K562 (cell line): Measurements from ENCODE around the gene SET. TPM values are rescaled to one million over a fixed set of nuclear protein-coding genes. Genes with fewer than 3 reads are reported as not detected.

Experiments used
- HMG20B ChIP-seq: fragments of 250-450 bp; sonication (Bioruptor Pico); IDR thresholded peaks from 2 replicates; pipeline ENCODE4 v1.5.0; 2021; ENCODE audit warnings: mild to moderate bottlenecking
- MEIS2 ChIP-seq: fragments of 450-650 bp; IDR thresholded peaks from 2 replicates; pipeline ENCODE4 v1.6.1; 2014; ENCODE audit warnings: mild to moderate bottlenecking; ENCODE audit not compliant: partially characterized antibody
- MIER1 ChIP-seq: fragments of 450-650 bp; IDR thresholded peaks from 2 replicates; pipeline ENCODE4 v1.6.1; 2016; ENCODE audit warnings: antibody characterized with exemption, mild to moderate bottlenecking, low read depth
- NCOR1 ChIP-seq: fragments of 450-650 bp; IDR thresholded peaks from 2 replicates; pipeline ENCODE4 v1.6.1; 2016; ENCODE audit warnings: mild to moderate bottlenecking, moderate library complexity
- THRAP3 ChIP-seq: fragments of 450-650 bp; IDR thresholded peaks from 2 replicates; pipeline ENCODE4 v1.6.1; 2016; ENCODE audit warnings: mild to moderate bottlenecking, inconsistent platforms, borderline replicate concordance
- ZFX ChIP-seq: sonication (generic); formaldehyde crosslinking; IDR thresholded peaks from 2 replicates; pipeline ENCODE4 v1.8.0; 2022; ENCODE audit warnings: mild to moderate bottlenecking, missing genetic modification reagents, moderate library complexity
- ZNF436 ChIP-seq: fragments of 250-450, 450-650 bp; sonication (Bioruptor Pico); formaldehyde crosslinking; IDR thresholded peaks from 2 replicates; pipeline ENCODE4 v1.7.0; 2020; ENCODE audit warnings: mild to moderate bottlenecking
- ZNF584 ChIP-seq: fragments of 200-800 bp; sonication (Bioruptor generic); IDR thresholded peaks from 2 replicates; pipeline ENCODE4 v1.6.1; 2016; ENCODE audit warnings: low read depth, mild to moderate bottlenecking, missing genetic modification characterization, missing compliant biosample characterization
- polyA plus RNA-seq, 8 experiments: library from polyadenylated mRNA; depleted of rRNA in 4 of 8; stranded (reverse) in 5 of 8; unstranded in 3 of 8; fragments of >200 nt; fragmentation: Nextera tagmentation in 2 of 8; fragmentation: Illumina TruSeq in 1 of 8; extraction: Ambion mirVana in 2 of 8; extraction: Trizol in 1 of 8; gene quantifications; 2 replicates each; pipeline versions ENCODE4 v1.2.1 to v1.2.3, GENCODE V29; 2011 to 2014; ENCODE audit warnings: inconsistent platforms in 1 of 8, missing spikeins in 1 of 8
- total RNA-seq, 7 experiments: library from RNA; depleted of rRNA in 6 of 7; stranded (reverse); fragments of >200 nt in 6 of 7; fragmentation: Illumina TruSeq in 2 of 7; extraction: Trizol in 2 of 7; gene quantifications; 2 replicates each; pipeline versions ENCODE4 v1.2.1 to v1.2.3, GENCODE V29; 2011 to 2021; ENCODE audit warnings: low replicate concordance in 1 of 7
- TF ChIP-seq, protein P1 (sequence below): fragments of 150-350 bp; IDR thresholded peaks from 2 replicates; pipeline ENCODE4 v1.6.1; 2014; ENCODE audit warnings: low read depth, mild to moderate bottlenecking, low read length, borderline replicate concordance
- TF ChIP-seq, protein P2 (sequence below), 2 experiments: fragments of 250-450 bp in 1 of 2; fragments of 450-650 bp in 1 of 2; sonication (Bioruptor Pico) in 1 of 2; IDR thresholded peaks; 2 replicates each; pipeline versions ENCODE4 v1.6.1 to v1.8.0; 2016 to 2021; ENCODE audit warnings: mild to moderate bottlenecking in 2 of 2, moderate library complexity in 2 of 2, missing compliant biosample characterization in 1 of 2, missing genetic modification characterization in 1 of 2
- TF ChIP-seq, protein P3 (sequence below): fragments of 200-600 bp; sonication (generic); IDR thresholded peaks from one replicate; pipeline ENCODE4 v1.6.1; 2012; ENCODE audit warnings: mild to moderate bottlenecking, low read depth, low read length, inconsistent platforms

SET gene
- total and polyA plus RNA-seq, 9 of the 15 experiments (the other 6 are each of a cell fraction or from before 2014, with no cell fraction given), result 404 to 1,447 (median 907) TPM

DNA sequence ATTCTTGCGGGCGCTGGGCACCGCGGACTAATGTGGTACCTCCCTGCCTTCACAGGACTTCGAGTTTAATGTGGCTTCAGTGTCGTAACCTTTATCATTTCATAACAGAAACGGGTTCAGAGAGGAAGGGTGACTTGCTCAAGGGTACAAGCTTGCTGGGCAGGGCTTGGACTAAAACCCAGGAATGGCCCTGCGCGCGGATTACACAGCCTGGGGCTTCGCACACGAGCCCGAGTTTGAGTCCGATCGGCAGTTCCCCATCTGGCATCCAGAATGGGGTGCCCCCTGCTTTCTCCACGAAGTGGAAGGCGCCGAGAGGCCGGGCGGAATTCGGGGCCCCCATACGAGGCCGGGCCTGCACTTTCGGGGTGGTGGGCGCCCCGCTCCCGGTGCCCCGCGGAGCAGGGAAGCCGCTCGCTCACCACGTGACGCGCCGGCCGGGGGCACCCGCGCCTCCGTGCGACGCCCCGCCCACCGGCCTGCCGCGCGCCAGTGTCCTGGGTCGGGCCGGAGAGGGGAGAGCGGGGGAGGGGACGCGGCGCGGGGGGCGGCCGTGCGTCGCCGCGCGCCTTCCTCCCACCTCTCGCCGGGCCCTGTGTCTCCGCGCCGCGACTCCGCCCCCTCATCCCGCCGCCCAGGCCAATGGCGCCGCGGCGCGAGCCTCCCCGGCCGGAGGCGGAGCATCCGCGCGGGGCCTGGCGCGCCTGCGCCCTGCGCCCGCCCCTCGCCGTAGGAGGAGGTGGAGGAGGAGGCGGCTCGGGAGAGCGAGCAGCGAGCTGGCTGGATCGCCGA is at the start of gene SET (continued):
- peak; percentile 43; the same call in 1 of the 2 replicates for TF ChIP-seq MIER1
- TF ChIP-seq THRAP3, result no peak
- no peak for TF ChIP-seq NCOR1
- TF ChIP-seq, protein P1, sequence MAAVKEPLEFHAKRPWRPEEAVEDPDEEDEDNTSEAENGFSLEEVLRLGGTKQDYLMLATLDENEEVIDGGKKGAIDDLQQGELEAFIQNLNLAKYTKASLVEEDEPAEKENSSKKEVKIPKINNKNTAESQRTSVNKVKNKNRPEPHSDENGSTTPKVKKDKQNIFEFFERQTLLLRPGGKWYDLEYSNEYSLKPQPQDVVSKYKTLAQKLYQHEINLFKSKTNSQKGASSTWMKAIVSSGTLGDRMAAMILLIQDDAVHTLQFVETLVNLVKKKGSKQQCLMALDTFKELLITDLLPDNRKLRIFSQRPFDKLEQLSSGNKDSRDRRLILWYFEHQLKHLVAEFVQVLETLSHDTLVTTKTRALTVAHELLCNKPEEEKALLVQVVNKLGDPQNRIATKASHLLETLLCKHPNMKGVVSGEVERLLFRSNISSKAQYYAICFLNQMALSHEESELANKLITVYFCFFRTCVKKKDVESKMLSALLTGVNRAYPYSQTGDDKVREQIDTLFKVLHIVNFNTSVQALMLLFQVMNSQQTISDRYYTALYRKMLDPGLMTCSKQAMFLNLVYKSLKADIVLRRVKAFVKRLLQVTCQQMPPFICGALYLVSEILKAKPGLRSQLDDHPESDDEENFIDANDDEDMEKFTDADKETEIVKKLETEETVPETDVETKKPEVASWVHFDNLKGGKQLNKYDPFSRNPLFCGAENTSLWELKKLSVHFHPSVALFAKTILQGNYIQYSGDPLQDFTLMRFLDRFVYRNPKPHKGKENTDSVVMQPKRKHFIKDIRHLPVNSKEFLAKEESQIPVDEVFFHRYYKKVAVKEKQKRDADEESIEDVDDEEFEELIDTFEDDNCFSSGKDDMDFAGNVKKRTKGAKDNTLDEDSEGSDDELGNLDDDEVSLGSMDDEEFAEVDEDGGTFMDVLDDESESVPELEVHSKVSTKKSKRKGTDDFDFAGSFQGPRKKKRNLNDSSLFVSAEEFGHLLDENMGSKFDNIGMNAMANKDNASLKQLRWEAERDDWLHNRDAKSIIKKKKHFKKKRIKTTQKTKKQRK, result no peak
- TF ChIP-seq, protein P2, sequence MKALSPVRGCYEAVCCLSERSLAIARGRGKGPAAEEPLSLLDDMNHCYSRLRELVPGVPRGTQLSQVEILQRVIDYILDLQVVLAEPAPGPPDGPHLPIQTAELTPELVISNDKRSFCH (CRISPR knock-in tag; IDR thresholded peaks at IDR 0.05), result 0 out of 2 replicates have a peak, but pooled peaks have one; percentile 44
- TF ChIP-seq, protein P2 (tag; IDR thresholded peaks at IDR 0.05), result peak; percentile 93
- no peak for TF ChIP-seq ZNF436 (CRISPR knock-in tag)
- TF ChIP-seq MEIS2, result peak; percentile 78
- TF ChIP-seq ZNF584 (CRISPR knock-in tag), result peak; percentile 91; the same call in 1 of the 2 replicates
- TF ChIP-seq HMG20B, result no peak
- TF ChIP-seq, protein P3, sequence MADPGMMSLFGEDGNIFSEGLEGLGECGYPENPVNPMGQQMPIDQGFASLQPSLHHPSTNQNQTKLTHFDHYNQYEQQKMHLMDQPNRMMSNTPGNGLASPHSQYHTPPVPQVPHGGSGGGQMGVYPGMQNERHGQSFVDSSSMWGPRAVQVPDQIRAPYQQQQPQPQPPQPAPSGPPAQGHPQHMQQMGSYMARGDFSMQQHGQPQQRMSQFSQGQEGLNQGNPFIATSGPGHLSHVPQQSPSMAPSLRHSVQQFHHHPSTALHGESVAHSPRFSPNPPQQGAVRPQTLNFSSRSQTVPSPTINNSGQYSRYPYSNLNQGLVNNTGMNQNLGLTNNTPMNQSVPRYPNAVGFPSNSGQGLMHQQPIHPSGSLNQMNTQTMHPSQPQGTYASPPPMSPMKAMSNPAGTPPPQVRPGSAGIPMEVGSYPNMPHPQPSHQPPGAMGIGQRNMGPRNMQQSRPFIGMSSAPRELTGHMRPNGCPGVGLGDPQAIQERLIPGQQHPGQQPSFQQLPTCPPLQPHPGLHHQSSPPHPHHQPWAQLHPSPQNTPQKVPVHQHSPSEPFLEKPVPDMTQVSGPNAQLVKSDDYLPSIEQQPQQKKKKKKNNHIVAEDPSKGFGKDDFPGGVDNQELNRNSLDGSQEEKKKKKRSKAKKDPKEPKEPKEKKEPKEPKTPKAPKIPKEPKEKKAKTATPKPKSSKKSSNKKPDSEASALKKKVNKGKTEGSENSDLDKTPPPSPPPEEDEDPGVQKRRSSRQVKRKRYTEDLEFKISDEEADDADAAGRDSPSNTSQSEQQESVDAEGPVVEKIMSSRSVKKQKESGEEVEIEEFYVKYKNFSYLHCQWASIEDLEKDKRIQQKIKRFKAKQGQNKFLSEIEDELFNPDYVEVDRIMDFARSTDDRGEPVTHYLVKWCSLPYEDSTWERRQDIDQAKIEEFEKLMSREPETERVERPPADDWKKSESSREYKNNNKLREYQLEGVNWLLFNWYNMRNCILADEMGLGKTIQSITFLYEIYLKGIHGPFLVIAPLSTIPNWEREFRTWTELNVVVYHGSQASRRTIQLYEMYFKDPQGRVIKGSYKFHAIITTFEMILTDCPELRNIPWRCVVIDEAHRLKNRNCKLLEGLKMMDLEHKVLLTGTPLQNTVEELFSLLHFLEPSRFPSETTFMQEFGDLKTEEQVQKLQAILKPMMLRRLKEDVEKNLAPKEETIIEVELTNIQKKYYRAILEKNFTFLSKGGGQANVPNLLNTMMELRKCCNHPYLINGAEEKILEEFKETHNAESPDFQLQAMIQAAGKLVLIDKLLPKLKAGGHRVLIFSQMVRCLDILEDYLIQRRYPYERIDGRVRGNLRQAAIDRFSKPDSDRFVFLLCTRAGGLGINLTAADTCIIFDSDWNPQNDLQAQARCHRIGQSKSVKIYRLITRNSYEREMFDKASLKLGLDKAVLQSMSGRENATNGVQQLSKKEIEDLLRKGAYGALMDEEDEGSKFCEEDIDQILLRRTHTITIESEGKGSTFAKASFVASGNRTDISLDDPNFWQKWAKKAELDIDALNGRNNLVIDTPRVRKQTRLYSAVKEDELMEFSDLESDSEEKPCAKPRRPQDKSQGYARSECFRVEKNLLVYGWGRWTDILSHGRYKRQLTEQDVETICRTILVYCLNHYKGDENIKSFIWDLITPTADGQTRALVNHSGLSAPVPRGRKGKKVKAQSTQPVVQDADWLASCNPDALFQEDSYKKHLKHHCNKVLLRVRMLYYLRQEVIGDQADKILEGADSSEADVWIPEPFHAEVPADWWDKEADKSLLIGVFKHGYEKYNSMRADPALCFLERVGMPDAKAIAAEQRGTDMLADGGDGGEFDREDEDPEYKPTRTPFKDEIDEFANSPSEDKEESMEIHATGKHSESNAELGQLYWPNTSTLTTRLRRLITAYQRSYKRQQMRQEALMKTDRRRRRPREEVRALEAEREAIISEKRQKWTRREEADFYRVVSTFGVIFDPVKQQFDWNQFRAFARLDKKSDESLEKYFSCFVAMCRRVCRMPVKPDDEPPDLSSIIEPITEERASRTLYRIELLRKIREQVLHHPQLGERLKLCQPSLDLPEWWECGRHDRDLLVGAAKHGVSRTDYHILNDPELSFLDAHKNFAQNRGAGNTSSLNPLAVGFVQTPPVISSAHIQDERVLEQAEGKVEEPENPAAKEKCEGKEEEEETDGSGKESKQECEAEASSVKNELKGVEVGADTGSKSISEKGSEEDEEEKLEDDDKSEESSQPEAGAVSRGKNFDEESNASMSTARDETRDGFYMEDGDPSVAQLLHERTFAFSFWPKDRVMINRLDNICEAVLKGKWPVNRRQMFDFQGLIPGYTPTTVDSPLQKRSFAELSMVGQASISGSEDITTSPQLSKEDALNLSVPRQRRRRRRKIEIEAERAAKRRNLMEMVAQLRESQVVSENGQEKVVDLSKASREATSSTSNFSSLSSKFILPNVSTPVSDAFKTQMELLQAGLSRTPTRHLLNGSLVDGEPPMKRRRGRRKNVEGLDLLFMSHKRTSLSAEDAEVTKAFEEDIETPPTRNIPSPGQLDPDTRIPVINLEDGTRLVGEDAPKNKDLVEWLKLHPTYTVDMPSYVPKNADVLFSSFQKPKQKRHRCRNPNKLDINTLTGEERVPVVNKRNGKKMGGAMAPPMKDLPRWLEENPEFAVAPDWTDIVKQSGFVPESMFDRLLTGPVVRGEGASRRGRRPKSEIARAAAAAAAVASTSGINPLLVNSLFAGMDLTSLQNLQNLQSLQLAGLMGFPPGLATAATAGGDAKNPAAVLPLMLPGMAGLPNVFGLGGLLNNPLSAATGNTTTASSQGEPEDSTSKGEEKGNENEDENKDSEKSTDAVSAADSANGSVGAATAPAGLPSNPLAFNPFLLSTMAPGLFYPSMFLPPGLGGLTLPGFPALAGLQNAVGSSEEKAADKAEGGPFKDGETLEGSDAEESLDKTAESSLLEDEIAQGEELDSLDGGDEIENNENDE, result no peak
- TF ChIP-seq ZFX (CRISPR knock-in tag), result peak; percentile 80
